Left kidney (tissue), 2 donors: ENCODE results near the gene SH3GL3. TPM values are rescaled to one million over a fixed set of nuclear protein-coding genes. Genes with fewer than 3 reads are reported as not detected.

ENCODE experiments used
- DNase-seq: peaks from one replicate; pipeline ENCODE4 v3.0.0-alpha.2; 2013
- polyA plus RNA-seq: library from polyadenylated mRNA; unstranded; fragments of 120-200 nt; gene quantifications from one replicate; pipeline ENCODE4 v1.2.1, GENCODE V29; 2013; ENCODE audit not compliant: insufficient read length

SH3GL3 gene
- polyA plus RNA-seq, 1 donor, result 14.2 TPM

DNA sequence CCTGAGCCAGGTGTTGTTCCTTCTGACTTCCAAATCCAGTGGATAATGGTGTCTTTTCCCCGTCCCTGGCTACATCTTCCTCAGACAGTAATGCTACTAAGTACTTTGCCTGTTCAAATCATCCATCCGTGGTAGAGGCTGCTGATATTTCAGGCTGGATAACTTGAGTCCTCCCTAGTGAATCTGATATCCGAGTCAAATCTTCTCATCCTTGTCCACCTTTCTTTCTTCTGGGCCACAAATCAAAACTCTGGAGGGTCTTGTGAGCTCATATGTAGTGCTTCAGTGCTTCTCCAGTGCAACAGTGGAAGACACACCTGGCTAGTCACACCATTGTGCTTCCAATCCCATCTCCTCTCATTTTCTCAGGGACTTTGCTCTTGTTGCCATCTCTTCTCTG, 11.2 kb downstream of the SH3GL3 start:
- peak; percentile 68 for DNase-seq

DNA sequence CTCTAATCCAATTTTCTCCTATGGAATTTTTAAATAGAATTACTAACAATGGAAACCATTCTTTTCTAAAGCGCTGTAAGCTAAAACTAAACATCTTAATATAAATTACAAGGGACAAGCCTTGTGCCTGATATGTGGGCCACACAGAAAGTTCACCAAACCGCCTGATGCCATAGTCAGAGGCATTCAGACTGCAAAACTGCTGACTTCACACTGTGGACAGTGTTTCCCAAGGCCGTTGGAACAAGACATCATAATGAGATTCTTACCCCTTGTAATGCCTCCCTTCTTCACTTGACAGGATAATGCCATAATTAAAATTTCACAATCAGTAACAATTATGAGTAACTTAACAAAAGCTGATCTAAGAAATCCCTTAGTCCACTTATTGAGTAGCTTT, 14.9 kb downstream of the SH3GL3 start:
- no peak for DNase-seq

DNA sequence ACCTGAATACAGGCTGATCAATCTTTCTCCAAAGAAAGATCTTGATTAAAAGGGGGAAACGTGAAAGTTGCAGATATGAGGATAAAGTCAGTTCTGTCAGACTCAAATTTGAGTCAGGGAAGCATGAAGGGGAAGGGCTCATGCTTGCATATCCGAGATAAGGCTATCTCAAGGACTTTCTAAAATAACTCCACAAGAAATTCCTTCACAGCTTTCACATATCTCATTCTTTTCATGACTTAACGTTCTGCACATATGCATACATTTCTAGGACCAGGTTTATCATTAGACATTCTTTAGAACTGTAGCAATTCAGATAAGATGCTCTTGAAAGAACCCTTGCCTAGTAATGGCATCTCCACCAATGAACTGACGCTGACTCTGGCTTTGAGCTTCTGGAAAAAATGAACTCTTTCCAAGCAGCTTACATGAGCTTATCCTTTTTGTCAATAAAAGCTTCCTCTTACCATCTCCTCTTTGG, 15.9 kb downstream of the SH3GL3 start:
- DNase-seq, result no peak

DNA sequence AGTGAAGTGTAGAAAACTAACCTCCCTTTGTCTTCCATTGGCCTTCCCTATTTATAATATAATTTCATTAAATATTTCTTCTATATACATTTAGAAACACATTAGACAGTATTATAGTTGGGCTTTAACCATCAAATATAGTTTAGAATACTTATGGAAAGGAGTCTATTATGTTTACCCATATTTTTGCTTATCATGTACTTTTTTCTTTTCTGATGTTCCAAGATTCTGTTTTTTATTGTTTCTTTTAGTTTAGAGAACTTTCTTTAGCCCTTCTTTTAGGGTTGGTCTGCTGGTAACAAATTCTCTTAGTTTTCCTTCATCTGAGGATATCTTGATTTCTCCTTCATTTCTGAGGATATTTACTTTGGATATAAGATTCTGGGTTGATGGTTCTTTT, 23.7 kb downstream of the SH3GL3 start:
- no peak for DNase-seq

DNA sequence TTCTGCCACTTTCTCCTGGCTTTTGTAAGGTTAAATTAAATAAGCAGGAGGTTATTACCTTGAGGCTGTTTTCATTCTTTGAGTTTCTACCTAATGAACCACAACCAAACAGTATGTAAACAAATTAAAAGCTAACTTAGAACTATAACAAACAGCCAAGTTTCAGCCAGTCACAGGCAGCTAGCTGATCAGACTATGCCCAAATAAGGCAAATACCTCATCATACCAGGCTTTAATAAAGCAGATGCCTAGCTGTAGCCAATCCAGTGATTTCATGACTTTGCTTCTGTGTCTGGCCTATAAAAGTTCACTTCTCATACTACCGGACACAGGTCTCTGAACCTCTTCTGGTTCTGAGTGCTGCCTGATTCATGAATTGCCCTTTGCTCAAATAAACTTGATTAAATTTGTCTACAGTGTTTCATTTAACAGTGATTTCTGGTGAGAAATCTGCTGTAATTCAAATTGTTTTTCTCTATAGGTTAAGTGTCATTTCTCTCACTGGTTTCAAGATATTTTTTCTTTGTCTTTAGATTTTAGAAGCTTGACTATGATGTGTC, 24.2 kb downstream of the SH3GL3 start:
- DNase-seq, result no peak

DNA sequence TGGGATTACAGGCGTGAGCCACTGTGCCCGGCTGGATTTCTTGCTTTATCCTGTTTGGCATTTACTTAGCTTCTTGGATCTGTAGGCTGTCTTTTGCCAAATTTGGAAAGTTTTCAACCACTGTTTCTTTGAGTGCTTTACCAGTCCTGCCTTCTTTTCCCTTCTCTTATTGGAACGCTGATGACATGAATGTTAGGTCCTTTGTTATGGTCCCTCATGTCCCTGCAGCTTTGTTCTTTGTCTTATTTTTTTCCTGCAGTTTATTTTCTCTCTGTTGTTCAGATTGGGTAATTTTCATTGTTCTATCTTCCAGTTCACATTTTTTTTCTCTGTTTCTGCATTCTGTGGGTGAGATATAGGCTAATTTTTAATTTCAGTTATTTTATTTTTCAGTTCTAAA, 25.0 kb downstream of the SH3GL3 start:
- no peak for DNase-seq

DNA sequence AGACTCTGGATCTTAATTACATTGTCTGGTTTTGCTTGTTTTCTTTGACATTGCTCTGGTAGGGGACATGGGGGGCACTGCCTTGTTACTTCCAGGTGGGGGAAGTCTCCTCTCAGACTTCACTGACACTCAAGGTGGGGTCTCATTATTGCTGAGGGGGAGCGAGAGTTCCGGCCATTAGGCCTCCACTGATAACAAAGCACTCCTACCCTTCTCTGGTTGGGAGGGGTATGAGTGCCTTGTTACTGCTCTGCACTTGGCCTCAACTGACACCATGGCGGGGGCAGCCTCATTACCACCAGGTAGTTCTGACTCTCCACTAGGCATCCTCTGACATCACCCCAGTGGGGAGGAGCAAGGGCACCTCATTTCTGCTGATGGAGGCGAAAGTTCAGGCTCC, 25.7 kb downstream of the SH3GL3 start:
- DNase-seq, result no peak

DNA sequence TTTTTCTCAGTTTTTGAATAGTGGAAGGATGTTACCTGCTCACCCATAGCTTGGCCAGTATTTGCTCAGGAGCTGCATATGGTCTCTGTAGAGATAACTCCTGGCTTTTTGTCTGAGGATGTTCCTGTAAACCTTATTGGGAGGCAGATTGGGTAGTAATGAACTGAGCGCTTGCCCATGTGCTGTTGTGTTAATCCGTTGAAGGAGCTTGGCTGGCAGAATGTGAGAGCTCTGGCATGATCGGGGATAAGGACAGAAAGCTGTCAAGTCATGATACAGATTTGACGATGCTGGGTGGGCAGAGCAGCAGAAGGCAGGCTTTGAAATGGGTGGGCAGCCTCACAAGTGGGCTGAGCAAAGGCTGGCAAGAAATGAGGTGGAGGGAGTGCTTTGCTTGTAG, 27.4 kb downstream of the SH3GL3 start:
- no peak for DNase-seq

DNA sequence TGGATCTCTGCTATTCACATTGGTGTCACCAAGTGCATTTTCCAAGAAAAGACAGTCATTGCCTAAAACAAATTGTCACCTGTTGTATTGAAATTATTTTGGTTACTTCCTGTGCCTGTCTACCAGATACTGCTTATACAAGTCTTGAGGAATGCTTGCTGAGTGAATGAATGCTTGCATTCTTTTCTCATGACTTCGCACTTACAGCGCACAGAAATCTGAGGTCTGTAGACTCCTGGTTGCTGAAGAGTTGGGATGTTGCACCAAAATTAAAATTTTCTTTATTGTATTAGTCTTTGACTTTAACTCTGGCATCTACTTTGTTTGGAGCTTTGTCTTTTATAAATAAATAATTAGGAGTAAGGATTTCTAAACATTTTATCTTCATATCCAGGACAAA, 28.4 kb downstream of the SH3GL3 start:
- no peak for DNase-seq

DNA sequence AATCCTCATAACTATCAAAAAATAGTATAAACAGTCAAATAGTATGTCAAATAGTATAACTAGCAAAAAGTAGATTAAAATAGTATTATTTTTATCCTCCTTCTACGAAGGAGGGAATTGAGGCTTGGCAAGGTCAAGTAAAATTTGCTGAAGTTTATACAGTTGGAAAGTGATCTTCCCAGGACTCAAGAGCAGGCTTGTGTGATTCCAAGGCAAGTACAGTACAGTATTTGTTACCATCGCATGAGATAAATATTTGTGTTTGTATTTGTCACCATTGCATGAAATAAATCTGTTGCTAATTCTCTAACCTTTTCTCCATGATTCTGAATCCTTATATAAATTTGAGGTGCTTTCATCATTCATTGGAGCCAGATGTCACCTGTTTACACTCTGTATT, 28.9 kb downstream of the SH3GL3 start:
- DNase-seq, result no peak

DNA sequence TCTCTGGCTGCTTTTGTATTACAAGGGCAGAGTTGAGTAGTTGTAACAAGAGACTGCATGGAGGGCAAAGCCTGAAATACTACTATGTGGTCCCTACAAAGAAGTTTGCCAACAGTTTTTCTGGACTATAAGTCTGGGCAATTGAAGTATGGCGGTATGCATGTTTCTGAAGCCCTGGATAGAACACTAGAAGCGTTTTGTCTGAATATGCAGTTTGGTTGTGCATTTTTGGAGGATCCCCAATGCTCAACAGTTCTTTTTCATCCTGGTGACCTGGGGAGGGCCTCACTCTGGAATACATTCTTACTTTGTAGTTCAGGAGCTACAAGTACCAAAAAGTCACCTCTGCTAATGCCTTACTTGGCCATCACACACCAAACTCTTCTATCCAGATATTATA, 29.6 kb downstream of the SH3GL3 start:
- no peak for DNase-seq

DNA sequence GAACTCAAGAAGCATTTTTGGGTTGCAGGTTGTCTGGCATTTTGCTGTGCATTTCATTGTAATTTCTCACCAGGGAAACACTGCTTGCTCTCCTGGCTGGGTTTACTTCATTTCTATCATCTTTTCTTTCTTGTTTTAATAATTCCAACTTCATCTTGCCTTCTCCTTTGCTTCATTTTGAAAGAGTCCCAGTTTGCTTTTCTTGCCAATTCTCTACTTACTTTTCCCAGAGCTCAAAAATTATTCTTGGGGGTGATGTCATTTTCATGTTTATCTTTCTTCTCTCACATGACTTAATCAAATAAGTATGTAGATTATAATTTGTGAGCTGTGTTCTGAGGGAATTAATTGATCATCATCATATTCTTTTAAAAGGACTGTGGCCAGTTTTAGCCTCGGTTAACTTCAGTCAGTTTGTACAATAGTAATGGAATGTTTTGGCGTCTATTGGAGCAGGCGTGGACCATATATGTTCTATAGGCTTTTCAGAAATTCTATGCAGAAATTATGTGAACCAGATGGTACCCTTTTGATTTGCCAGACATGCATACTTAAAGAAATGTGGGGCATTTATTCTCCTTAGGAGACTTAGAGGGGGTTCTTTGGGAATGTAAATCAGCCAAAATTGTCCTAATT, 30.1 kb downstream of the SH3GL3 start:
- no peak for DNase-seq

DNA sequence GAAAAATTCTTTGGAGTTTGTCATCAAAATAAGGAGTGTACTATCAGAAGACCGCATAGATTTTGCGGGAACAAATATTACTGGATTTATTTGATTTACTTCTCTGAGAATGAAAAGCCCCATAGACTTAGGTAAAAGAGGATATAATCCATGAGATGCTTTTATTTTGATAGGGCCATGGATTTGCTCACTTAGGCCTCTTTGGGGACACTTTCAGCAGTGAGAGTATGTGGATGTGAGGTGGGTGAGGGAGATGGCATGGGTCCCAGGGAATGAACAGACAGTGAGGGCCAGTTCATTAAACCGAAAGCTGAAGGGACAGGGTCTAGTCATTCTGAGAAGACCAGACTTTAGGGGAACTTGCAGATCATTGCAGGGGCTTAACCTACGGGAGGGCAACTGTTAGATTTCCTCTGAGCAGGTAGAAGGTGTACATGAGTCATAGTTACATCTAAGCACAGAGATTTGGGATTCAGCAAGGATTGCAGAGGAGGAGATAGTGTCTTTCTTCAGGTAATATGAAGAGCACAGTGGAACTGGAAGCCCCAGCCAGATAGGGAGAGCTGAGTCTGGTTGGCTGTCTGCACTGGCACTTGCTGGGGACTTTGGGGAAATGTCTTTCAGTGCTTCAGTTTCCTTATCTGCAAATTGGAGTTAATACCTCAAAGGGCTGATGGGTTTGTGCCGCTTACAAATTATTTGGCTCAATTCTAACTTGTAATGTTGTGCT, 30.8 kb downstream of the SH3GL3 start:
- no peak for DNase-seq

DNA sequence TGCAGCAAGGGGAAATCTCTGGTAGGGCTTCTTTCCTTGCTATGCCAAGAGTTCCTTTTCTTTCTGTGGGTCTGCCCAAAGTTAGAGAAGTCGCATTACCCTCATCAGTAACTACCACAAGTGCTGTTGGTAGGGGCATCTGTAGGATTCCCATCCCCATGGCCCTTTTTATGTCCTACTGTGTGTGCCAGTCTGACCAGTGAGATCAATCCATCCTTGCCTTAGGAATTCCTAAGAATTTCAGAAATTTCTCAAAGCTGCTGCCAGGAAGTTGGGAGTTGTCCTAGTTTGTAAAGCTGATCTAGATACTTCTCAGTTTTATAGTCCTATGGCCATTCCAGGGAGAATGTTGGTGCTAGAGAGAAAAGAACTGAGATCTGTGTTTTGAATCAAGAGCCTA, 36.5 kb downstream of the SH3GL3 start:
- DNase-seq, result no peak

DNA sequence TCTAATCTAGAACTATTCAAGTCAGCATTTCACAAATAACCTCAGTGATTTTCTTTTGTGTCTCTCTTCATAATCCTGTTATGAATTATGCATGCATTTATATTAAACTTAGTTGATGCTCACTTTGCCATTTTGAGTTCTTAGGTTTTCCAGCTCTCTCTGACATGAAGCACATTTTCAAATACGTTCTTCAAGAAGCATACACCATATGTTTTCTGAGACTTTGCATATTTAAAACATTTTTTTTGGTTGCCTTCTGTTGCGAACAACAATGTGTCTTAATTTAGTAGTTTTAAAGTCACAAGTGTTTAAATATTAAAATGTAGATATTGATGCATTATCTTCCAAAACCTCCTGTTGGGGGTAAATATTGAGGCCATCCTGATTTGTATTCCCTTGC, 37.5 kb downstream of the SH3GL3 start:
- DNase-seq, result no peak

DNA sequence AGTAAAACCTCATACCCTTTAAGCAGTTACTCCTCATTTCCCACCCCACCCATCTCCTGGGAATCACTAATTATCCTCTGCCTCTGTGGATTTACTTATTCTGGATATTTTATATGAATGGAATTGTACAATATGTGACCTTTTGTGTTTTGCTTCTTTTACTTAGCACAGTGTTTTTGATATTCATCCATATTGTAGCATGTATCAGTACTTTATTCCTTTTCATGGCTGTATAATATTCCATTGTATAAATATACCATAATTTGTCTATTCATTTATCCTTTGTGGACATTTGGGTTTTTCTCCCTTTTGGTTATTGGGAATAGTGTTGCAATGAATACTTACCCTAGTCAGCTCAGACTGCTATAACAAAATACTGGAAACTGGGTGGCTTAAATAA, 39.2 kb downstream of the SH3GL3 start:
- DNase-seq, result no peak

DNA sequence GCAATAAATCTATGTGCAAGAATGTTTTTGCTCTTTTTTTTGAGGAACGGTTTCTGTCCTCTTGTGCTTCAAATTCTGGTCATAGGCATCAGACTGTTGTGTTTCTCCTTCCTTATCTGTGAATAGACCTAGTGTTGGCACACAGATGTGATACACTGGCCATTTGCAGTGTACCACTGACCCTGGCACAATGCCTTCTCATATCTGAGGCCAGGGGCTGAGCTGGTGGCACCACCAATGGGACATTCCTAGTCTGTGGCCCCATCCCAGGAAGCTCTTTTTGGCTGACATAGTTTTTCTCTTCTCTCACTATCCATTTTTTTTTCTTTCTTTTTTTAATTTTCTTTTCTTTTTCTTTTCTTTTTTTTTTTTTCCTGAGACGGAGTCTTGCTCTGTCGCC, 40.4 kb downstream of the SH3GL3 start:
- no peak for DNase-seq

DNA sequence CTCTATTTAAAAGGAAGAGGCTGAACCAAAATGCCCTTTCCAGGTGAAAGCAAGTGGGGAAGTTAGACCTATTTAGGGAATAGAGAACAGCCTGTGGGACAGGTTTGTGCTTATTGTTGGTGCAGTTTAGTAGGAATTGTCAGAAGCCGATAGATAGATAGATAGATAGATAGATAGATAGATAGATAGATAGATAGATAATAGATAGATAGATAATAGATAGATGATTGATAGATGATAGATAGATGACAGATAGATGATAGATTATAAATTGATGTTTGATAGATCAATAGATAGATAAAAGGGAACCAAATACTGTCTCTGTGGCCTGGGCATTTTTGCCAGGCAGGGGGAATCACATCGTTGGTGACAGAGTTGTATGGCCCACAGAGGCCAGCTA, 42.5 kb downstream of the SH3GL3 start:
- DNase-seq, result no peak

DNA sequence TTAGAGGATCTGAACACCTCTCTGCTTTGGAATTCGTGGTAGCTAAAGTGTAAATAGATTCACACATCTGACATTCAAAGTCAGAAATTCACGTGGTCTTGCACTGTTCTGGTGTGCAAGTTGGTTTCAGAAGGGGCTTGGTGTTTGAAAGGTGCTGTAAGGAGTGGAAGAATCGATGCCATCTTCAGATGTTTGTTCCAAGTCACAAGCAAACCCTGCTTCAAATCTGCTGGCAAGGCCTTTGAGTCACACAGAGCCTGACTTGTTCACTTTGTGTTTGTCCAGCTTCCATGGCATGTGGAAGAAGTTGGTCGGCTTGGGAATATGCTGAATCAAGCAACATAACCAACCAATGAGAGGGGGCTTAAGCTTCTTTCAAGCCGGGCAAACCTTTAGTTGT, 44.3 kb downstream of the SH3GL3 start:
- no peak for DNase-seq

DNA sequence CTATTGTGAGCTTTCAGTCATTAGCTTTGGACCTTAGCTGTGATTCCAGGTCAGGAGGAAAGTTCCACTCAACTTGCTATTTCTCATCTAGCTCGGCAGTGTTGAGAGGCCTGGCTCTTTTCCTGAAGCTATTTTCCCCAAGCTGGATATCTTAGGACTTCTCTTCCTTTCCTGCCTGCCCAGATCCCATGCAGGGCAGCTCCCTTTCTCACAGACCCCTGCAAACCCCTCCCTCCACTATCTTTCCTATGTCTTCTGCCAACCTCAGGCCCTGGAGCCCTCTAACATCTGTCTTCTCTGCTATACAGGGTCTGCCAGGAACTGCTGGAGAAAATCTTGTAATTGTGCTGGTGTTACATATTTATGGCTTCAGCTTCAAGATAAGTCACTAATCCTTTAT, 49.6 kb downstream of the SH3GL3 start:
- DNase-seq, result no peak

DNA sequence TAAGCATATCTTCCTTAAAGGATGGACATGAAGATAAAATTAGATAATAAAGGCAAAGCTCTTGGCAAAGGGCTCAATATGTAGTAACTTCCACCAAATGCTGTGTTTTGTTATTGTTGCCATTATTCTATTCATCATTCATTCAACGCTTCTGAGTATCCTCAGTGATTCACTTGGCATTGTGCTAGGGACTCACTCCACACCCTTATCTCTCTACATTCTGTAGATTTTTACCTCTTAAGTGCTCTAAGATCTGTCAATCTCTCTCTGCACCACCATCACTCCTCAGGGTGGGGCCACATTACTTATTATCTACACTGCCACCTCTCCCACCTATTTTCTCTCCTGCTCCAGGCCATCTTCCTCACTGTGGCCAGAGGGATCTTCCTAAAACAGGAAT, 51.2 kb downstream of the SH3GL3 start:
- no peak for DNase-seq

DNA sequence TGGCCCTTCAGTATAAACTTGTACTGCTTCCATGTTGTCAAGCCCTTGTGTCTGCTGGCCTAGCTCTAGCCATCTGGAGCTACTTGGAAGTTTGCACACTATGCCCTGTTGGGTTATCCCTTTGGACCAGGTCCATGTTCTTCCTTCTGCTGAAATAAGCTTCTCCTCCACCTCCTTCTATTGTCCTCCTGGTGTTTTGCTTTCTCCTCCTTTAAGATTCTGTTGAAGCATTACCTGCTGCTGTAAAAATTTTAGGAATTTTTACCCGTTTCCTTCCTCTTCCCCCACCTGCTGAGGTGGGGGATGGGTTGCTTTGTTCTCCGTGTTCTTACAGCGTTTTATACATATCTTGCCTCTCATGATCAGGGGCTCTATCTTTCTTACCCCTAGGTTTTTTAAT, 51.7 kb downstream of the SH3GL3 start:
- no peak for DNase-seq

DNA sequence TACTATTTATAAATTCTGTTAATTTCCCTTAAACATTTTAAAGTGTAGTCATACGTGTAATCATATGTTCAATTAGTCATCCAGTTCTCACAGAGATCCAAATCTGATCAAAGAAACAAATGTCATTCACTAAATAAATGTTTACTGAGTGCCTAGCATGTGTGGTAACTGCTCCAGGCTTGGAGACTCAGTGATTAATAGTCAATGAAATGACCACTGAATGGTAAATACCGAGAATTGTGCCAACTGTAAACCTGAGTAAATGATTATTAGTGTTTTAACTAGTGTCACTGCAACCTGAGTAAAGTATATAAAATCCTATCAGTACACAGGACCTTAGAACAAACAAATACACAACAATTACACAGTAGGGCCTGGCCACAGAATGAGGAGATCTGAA, 52.3 kb downstream of the SH3GL3 start:
- no peak for DNase-seq
